SK-N-MC (cell line): ENCODE data around the gene ZNF780B.

ENCODE experiments used
- EZH2 ChIP-seq: fragments of 200-600 bp; sonication (generic); IDR thresholded peaks from one replicate; pipeline ENCODE4 v1.6.1; 2017; ENCODE audit warnings: antibody characterized with exemption
- POLR2AphosphoS5 ChIP-seq: IDR thresholded peaks from 2 replicates; pipeline ENCODE4 v1.6.1; 2012; ENCODE audit warnings: mild to moderate bottlenecking, low read depth, low read length, borderline replicate concordance

DNA sequence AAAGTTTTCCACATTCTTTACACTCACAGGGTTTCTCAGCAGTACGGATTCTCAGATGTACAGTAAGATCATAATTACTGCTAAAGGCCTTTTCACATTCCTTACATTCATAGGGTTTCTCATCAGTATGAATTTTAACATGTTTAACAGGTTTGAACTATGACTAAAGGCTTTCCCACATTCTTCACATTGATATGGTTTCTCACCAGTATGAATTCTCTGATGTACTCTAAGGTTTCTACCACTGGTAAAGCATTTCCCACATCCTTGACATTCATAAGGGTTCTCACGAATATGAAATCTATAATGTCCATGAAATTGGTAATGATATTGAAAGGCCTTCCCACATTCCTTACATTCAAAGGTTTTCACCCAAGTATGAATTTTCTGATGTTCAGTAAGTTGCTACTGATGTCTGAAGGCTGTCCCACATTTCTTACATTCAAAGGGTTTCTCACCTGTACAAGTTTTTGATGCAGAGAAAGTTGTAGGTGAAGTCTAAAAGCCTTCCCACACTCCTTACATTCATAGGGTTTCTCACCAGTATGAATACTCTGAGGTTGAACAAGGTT is 22.0 kb downstream of the ZNF780B start:
- TF ChIP-seq POLR2AphosphoS5, result no peak
- TF ChIP-seq EZH2, result no peak
